ENCODE measurements around the gene THRB. TPM values are rescaled to one million over a fixed set of nuclear protein-coding genes. Genes with fewer than 3 reads are reported as not detected.
"Not testable (repeated sequence)": the region's sequence is repeated elsewhere in the genome, so short reads cannot be mapped to it uniquely, and the experiment has no call there.

THRB gene
- polyA plus RNA-seq, 2 of the 4 experiments (the other 2 are of a cell fraction): 2.0 to 2.3 TPM

GRCh38 chr3:24400015-24400414 is 94.6 kb downstream of the THRB start:
- Histone ChIP-seq H3K4me2 (no peak overlapping the region), H3K9me3 (no peaks in the 10 kb centered on the region), H3K4me1 (no peaks in the 10 kb centered on the region), H3K4me3 (no peak overlapping the region), H3K27ac (no peak overlapping the region)
- FAIRE-seq: no peak
- 73% methylated on average over 2 of the region's 2 CpGs for WGBS (ENCODE audit: missing lambda C conversion rate)
- DNase-seq (ENCODE audit: low read depth in 1 of 2, low spot score in 1 of 2): no peak
- CTCF ChIA-PET: interaction anchor here (1.2 kb wide), 1 partner anchor 136 kb away, joined by 4 read pairs; no protein-coding TSS in a partner anchor
- ATAC-seq: no peak
- POLR2A ChIA-PET: no interaction called here
- TF ChIP-seq FOXS1 (CRISPR knock-in tag; IDR thresholded peaks at IDR 0.05) (no peak), USF2 (IDR thresholded peaks at IDR 0.05) (no peak), GATA3 (IDR thresholded peaks at IDR 0.05; ENCODE audit: borderline replicate concordance) (no peak), SMC3 (IDR thresholded peaks at IDR 0.05) (no peak), CTCF (IDR thresholded peaks at IDR 0.05) (no peak), ZC3H11A (IDR thresholded peaks at IDR 0.05) (no peak), MYC (IDR thresholded peaks at IDR 0.05; ENCODE audit: borderline replicate concordance, low read length) (no peak), HMGXB4 (CRISPR knock-in tag; IDR thresholded peaks at IDR 0.05; ENCODE audit: borderline replicate concordance) (no peak), HOXB13 (CRISPR knock-in tag; IDR thresholded peaks at IDR 0.05; ENCODE audit: low read depth) (no peak), HEYL (CRISPR knock-in tag; IDR thresholded peaks at IDR 0.05) (no peak)

- 75% methylated on average over 3 of the region's 3 CpGs for WGBS (ENCODE audit: missing lambda C conversion rate)
- H3K4me3 ChIP-seq: no peak overlapping the region
- ChIA-PET CTCF (interaction anchor here (1.2 kb wide), 1 partner anchor 136 kb away, joined by 4 read pairs; no protein-coding TSS in a partner anchor), POLR2A (no interaction called here)
- FAIRE-seq (no peak), ATAC-seq (no peak), DNase-seq (ENCODE audit: low read depth in 1 of 2, low spot score in 1 of 2) (no peak)
- no peak overlapping the region for H3K27ac ChIP-seq
- TF ChIP-seq POLR2AphosphoS2 (conservative IDR thresholded peaks at IDR 0.05; ENCODE audit: low read length) (no peak), HOXB5 (CRISPR knock-in tag; IDR thresholded peaks at IDR 0.05) (no peak), RFX5 (IDR thresholded peaks at IDR 0.05) (no peak), TP53 (CRISPR knock-in tag; IDR thresholded peaks at IDR 0.05) (no peak), NR3C1 (IDR thresholded peaks at IDR 0.05) (no peak), RARB (CRISPR knock-in tag; IDR thresholded peaks at IDR 0.05) (no peak), CEBPB (IDR thresholded peaks at IDR 0.05) (no peak), USF2 (IDR thresholded peaks at IDR 0.05) (no peak), SREBF2 (IDR thresholded peaks at IDR 0.05) (no peak), TFCP2L1 (CRISPR knock-in tag; IDR thresholded peaks at IDR 0.05) (no peak), CBX8 (IDR thresholded peaks at IDR 0.05) (no peak), FOSB (CRISPR knock-in tag; IDR thresholded peaks at IDR 0.05) (no peak), REST (IDR thresholded peaks at IDR 0.05) (no peak), FOXS1 (CRISPR knock-in tag; IDR thresholded peaks at IDR 0.05) (no peak), JUNB (IDR thresholded peaks at IDR 0.05) (no peak), CTCF (IDR thresholded peaks at IDR 0.05) (no peak)
- no peaks in the 10 kb centered on the region for H3K9me3 ChIP-seq
- H3K4me1 ChIP-seq: no peaks in the 10 kb centered on the region
- no peak overlapping the region for H3K4me2 ChIP-seq
Measured at GRCh38 chr3:24399614-24400013, 95.0 kb downstream of the THRB start.

- POLR2A ChIA-PET; H3K9me3 ChIP-seq; H3K4me1 ChIP-seq; H3K27ac ChIP-seq; ATAC-seq; H3K4me2 ChIP-seq; DNase-seq (ENCODE audit: low read depth in 1 of 2, low spot score in 1 of 2); H3K4me3 ChIP-seq; CTCF ChIA-PET; FAIRE-seq: not testable (repeated sequence)
- WGBS (ENCODE audit: missing lambda C conversion rate): 94% methylated on average over 4 of the region's 5 CpGs
Measured at GRCh38 chr3:24398712-24399111, 95.9 kb downstream of the THRB start.
